ENCODE data around the gene CFAP91.

GRCh38 chr3:119723022-119723421 is 20.2 kb downstream of the CFAP91 start:
- no peak for TF ChIP-seq CTCF (IDR thresholded peaks at IDR 0.05)
- no peak for TF ChIP-seq POLR2A (IDR thresholded peaks at IDR 0.05)

All from thyroid gland (tissue), 4 donors.